GM19240 (cell line): Measurements from ENCODE around the gene IFITM10.

Experiments
- DNase-seq: peaks from one replicate; pipeline ENCODE4 v3.0.0; 2011; ENCODE audit warnings: low spot score; ENCODE audit not compliant: insufficient read length

IFITM10 gene

DNA sequence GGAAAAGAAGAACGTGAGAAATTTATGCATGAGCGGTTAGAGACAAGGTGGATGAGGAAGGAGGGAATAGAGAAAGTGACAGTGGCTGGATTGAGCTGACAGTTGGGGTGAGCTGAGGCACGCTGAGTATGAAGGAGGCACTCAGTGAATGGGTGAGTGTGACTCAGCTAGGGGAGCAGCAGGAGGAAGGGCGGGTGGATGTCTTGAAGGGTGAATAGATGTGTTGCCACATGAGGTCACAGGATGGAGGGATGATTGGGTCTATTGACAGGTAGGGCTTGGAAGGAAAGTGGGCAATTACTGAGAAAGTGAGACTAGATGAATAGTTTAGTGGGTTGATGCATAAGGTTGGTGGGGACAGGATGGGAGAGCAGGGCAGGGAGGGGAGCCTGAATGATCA lies 8.0 kb downstream of the IFITM10 start:
- DNase-seq, result no peak

DNA sequence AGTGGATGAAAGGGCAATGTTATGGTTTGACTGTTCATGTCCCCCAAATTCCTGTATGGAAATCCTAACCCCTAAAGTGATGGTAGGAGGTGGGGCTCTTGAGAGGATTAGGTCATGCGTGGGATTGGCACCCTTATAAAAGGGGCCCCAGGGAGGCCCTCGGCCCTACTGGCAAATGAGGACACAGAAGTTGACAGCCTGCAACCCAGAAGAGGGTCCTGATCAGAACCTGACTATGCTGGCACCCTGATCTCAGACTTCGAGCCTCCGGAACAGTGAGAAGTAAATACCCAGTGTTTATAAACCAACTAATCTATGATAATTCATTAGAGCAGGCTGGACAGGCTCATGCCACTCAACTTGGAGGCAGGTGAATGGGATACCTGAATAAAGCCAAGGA lies 8.7 kb downstream of the IFITM10 start:
- DNase-seq, result no peak

DNA sequence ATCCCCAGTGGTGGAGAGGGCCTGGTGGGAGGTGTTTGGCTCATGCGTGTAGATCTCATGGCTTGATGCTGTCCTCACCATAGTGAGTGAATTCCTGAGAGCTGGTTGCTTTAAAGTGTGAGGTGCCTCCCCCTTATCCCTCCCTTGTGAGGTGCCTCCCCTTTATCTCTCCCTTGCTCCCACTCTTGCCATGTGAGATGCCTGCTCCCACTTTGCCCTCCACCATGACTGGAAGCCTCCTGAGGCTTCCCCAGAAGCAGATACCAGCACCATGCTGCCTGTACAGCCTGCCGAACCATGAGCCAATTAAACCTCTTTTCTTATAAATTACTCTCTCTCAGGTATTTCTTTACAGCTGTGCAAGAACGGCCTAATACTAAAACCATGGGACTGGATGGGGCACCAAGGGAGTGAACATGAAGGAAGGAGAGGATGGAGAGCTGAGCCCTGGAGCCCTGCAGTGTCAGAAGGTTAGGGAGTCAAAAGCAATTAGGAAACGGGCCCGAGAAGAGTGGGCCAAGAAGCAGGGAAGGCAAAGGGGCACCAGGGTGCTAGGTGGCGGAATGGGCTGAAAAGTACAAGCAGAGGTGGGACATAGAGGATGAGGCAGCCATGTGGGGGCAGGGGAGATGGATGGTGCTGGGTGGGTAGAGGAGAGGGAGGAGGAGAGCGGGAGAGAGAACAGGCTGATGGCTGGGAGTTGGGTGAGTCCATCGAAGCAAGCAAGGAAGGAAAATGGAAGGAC lies 9.4 kb downstream of the IFITM10 start:
- DNase-seq, result no peak

DNA sequence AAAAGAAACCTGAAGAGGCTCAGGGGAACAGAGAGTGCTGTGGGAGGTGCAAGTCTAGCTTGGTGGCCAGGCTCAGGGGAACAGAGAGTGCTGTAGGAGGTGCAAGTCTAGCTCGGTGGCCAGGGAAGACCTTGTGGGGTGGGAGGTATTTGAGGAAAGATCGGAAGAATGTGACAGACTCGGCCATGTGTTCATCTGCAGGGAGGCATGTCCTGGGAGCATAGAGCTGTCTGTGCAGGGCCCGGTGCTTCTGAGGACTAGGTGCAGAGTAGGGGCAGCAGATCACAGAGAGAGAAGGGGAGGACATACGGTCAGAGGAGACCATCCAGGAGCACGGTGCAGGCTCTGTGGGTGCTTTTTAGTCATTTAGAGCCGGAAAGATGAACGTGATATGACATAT lies 10.8 kb downstream of the IFITM10 start:
- DNase-seq, result no peak

DNA sequence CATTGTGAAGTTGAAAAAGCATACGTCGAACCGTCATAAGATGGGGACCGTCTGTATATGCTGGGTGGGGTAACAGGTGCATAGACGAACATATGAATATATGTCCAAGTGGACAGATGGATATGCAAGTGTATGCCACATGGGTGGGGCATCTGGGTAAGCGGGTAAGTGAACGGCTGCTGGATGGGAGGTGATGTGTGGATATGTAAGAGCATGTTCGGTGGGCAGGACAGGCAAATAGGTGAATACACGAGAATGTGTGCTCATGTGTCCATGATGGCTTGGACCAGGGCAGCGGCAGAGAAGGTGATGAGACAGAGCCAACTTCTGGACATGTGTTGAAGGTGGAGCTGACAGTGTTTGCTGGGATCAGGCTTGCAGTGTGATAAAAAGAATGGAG lies 12.0 kb downstream of the IFITM10 start:
- DNase-seq, result no peak

DNA sequence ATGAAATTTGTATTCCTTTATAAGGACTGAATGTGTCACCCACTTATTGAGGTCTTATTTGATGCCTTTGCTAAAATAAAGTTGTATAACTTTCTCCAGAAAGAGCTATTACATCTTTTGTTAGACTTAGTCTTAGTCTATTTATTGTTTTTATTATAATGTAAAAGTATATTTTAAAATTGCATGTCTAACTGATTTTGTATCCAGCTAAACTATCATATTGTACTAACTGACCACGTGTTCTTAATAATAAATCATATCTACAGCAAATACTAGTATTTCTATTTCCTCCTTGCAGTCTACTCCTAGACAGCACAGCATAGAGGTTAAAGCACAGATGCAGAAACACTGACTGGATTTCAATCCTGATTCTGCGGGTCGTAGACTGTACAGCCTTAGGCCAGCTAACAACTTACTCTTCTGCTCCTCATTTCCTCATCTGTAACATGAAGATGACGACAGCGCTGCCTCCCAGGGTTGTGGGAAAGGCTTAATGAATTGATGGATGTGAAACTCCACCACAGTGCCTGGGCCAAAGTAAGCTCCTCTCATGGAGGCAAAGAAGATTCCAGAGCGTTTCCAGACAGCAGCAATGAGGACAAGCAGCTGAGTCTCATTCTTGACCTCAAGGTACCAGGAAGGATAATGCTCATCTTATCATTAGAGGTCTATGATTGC lies 13.2 kb downstream of the IFITM10 start:
- DNase-seq, result no peak

DNA sequence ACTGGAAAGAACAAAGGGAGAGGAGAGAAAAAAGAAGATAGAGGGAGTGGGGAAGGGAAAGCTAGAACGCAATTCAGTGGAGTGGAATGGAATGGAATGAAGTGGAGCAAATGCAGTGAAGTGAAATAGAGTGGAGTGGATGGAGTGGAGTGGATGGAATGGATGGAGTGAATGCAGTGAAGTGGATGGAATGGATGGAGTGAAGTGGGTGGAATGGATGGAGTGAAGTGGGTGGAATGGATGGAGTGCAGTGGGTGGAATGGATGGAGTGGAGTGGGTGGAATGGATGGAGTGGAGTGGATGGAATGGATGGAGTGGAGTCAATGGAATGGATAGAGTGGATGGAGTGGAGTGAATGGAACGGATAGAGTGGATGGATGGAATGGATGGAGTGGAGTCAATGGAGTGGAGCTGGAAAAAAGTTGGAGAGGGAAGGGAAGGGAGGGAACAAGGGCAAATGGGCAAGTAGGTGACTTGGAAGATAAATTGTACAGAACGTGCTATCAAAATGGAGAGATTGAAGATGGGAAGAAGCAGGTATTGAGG lies 13.9 kb downstream of the IFITM10 start:
- DNase-seq, result no peak

DNA sequence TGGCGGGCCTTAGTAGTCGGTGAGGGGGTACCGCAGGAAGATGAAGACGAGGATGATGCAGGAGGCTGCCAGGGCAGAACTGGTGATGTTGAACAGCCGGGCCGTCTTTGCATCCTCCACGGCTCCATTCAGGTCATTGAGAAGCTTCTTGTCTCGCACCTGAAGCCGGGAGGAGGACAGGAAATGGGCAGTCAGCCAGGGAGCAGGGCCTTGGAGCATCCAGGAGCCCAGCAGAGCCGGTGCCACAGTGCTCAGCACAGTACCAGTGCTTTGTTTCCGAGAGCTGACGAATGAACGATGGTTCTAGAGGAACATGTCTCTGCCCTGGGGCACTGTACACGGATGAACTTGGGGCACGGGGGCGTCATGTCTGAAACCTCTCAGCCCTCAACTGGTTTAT lies 15.1 kb downstream of the IFITM10 start:
- DNase-seq, result no peak

DNA sequence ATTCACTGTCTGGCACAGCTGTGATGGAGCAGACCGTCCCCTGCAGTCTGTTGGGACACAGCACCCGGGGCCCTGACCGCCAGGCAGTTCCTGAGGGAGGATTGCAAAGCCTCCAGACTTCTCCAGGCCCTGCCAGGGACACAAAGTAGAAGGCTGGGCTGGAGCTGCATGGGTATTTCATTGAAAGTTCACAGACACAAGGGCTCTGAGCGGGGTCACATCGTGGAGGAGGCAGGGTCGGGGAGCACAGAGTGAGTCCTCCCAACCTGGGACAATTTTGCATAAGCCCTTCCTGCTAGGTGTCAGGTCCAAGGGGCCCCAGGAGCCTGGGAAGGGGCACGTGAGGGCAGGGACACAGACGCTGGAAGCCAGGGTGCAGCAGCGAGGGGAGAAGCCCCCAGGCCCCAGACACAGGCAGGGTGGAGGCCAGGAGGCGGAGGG lies 15.7 kb downstream of the IFITM10 start:
- DNase-seq, result no peak

DNA sequence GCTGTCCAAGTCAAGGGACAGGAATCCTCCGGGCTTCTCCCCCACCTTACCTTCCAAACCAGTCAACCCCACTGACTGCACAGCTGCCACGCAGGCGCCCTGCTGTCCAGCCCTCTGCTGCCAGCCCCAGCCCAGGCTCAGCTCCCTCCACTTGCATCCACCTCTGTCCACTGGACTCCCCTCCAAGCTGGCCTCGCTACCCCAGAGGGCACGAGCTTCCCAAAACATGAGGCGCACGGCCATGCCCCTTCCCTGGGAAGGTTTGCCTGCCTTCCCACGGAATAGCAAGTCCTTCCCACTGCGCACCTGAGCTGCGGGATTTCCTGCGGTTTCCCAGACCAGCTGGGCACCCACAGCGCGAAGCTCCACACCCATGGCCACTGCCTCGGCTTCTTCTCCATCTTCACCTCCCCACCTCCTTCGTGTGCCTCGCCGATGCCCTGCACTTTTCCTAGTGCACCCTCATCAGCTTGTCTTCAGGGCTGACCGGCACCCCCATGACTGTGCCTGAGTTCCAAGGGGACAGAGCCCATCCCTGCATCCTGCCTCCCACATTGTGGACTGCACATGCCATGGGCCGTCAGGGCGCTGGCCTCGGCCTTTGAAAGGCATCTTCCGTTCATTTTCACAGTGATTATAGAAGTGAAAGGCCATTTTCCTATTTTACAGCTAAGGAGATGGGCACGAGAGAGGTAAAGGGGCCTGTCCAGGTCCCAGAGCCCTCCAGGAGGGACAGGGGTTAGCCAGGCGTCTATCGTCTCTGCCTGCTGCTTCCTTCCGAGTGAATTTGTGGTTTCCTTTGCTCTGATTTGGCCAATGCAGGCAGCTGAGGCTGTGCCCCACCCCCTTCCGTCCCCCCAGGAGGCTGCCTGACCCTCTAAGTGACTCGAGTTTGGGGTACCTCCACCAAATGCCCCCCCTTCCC lies 16.4 kb downstream of the IFITM10 start:
- no peak for DNase-seq

DNA sequence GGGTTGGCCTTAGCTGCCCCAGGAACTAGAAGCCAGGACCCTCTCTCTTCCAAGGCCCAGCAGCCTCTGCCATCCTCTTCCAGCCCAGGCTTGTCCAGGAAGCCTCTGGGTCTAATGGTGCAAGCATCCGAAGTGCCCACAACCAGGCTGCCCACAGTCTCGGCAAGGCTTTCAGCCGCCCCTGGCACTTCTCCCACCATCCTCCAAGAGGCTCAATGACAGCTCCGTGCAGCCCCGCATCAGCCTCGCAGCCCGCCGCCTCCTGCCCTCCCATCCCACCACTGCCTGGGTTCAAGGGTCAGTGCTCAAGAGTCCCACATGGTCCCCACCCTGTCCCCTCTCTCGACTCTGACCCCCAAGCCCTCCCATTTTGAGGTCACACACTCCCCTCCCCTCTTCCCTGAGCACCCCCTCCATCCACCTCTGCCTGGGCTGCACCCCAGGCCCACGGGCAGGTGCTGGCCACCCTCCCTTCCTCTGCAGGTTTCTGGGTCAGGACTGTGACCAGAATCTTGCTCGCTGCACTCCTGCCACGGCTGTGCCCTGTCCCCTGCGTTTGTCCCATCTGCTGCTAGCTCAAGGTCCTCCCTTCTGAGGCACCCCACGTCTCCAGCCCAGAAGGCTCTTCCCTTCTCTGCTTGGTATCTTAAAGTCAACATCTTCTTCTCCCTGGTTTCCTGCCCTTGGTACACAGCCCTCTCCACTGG lies 17.2 kb downstream of the IFITM10 start:
- no peak for DNase-seq

DNA sequence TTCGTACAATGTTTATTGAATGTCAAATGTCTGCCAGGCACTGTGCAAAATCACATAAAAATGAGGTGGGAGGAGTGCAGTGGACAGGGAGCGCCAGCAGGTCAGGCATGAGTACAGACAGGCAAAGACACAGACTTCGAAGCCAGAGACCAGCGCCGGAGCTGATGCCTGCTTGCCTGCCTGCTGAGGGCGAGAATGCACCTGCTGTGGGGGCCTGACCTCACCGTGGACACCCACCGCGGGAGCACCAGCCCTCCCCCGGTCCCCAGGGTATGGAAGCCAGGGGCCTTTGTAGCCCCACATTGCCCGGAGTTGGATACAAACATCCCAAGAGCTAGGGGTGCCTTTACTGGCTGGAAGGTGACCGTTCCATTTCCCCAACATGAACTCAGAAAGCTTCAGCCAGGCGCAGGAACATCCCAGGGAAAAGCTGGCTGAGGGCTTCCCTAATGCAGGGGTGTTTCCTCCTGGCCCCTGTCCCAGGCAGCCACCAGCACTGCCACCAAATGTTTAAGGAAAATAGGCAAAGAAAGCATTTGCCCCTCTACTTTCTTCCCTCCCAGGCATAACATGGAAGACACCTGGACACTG lies 17.9 kb downstream of the IFITM10 start:
- no peak for DNase-seq

DNA sequence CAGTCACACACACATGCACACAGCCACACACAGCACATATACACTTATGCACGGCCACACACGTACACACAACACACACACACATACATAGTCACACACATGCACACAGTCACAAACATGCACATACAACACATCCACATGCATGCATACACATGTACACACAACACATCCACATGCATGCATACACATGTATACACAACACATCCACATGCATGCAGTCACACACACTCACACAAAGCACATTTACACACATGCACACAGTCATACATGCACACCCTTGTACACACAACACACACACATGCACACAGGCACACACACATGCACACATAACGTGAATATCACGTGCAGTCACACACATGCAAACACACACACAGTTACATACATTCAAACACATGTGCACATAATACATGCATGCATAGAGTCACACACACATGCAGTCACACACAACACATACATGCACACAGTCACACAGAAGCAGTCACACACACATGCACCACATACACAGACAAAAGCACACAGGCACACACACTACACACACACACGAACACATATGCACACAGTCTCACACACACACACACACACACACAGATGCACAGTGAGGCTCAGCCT lies 18.8 kb downstream of the IFITM10 start:
- no peak for DNase-seq

DNA sequence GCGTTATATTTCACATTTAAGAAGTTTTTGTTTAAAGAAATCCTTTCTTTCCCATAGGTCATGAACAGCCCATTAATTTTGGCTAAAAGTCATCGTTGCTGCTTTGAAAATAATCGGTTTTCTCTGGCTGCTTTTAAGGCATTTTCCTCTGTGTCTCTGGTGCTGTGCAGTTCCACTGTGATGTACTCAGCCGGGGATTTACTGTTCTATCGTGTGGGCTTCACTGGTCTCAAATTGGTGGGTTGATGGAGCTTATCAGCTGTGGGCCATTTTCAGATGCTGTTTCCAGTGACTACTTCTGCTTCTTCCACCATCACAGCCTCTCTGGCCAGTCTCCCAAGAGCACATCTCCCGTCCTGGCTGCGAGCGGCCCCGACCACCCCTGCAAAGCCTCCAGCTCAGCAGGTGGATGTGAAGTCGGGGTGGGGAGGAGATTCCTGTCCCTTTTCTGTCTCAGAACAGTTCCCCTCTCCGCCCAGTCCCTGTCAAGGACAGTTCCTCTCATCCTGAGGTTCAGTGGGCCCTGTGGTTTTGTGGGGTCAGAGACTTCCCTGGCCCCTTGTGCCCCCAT lies 20.3 kb downstream of the IFITM10 start:
- no peak for DNase-seq

DNA sequence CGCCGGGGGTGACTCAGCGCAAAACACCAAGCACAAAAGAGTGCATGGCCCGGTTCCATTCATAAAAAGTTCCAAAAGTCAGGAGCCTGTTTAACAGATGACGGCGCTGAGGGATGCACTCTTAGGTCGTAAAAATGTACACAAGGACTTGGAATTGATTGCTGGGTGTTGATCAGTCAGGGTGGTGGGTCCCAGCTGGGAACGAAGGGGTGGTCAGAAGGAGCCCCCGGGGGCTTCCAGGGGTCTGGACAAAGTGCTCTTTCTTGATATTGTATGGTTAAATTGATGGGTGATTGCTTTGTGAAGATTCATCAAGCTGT lies 20.7 kb downstream of the IFITM10 start:
- DNase-seq, result no peak

DNA sequence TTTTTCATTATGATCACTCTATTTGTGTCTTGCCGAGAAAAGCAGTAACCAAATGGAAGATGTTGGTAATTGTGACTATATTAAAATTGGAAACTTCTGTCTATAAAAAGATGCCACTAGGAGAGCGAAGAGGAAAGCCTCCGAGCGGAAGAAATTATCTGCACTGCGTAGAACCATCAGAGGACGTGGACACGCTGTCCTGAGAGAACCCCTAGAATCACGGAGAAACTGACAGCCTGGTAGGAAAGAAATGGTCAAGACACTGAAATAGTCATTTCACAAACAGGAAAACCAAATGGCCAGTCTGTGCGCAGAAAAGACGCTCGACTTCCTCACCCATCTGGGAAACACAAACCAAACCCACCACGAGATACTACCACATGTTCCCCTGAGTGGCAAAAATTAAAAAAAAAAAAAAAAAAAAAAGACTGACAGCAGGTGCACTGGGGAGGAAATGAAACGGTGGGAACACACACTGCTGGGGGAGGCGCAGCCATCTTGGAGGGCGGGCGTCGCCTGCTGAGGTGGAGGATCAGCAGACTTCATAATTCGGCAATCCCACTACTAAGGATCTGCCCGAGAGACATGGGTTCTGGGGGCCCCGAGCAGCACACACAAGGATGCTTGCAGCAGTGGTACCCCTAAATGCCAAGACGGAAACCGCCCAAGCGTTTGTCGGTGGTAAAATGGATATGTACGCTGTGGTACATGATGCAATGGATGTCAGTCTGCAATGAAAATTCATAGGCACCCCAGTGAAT lies 21.3 kb downstream of the IFITM10 start:
- DNase-seq, result no peak

DNA sequence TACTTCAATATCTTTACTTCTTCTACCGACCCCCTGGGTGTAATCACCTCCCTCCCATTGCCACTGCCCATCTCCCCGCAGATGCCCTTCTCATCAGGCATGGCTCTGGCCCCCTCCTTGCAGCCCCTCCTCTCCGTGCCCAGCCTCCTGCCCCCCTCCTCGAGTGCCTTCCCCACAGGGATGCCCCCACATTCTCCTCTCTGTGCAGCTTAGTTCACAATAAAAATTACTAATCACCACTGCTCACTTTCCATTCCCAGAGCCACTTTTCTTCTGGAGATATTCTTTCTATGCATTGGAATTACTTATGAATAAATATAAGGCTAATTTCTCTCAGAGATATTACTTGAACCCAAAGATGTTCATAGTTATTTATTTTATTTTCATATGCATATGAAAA lies 22.1 kb downstream of the IFITM10 start:
- DNase-seq, result no peak

DNA sequence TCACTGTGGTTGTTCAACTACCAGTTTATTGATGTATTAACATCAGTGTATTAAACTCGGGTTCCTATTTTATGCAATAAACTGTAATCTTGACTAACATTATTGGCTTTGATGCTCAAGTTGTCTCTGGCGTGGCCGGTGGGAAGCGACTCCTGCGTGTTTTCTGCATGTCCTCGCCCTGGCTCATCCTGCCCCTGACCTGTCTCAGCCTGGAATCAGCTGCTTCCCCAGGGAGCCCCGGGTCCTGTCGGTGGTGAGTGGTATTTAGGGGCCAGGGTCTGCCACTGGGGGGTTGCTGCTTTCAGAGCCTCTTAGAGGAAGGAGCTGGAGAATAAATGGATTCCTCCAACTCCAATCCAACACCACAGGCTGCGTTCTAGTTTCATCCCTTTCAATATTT lies 22.5 kb downstream of the IFITM10 start:
- no peak for DNase-seq

DNA sequence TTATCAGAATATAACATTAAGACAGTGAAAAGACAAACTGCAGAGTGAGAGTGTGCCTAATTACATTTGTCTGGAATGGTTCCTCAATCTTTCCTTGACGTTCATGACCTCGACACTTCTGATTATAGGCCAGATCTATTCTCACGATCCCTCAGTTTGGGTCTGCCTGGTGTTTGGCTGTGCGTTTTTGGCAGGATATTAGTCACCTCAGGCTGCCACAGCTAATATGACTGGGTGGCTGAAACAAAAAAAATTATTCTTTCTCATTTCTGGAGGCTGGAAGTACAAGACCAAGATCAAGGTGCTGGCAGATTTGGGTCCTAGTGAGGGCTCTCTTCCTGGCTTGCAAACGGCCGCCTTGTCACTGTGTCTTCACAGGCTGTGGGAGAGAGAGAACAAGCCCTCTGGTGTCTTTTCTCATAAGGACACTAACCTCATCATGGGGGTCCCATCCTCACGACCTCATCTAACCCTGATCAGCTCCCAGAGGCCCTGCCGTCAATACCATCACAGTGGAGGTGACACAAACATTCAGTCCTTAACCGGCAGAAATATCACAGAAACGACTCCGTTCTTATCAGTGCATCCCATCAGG lies 23.2 kb downstream of the IFITM10 start:
- no peak for DNase-seq
